Stimulated activated CD4-positive, alpha-beta T cell treated with anti-CD3 and anti-CD28 coated beads, Interleukin-4, amount 100 ng/mL, for 24 hours (primary cell): Measurements from ENCODE around the gene SLC12A8.

Source experiments
- DNase-seq: peaks from one replicate; pipeline ENCODE4 v3.0.0-alpha.2; 2020

SLC12A8 gene

GRCh38 chr3:125069968-125070745, 142.4 kb downstream of the SLC12A8 start:
- DNase-seq, result no peak

GRCh38 chr3:125069452-125069851, 143.1 kb downstream of the SLC12A8 start:
- DNase-seq, result no peak

- DNase-seq, result no peak
Observed at GRCh38 chr3:125068265-125068664, 144.3 kb downstream of the SLC12A8 start.

- DNase-seq, result no peak
Observed at GRCh38 chr3:125067225-125067624, 145.3 kb downstream of the SLC12A8 start.

GRCh38 chr3:125062904-125063618, 149.5 kb downstream of the SLC12A8 start:
- DNase-seq, result no peak

- no peak for DNase-seq
Observed at GRCh38 chr3:125061646-125062045, 150.9 kb downstream of the SLC12A8 start.

- DNase-seq, result no peak
Observed at GRCh38 chr3:125061170-125061569, 151.4 kb downstream of the SLC12A8 start.

GRCh38 chr3:125059488-125060245, 152.9 kb downstream of the SLC12A8 start:
- DNase-seq, result no peak

- DNase-seq, result no peak
Observed at GRCh38 chr3:125058959-125059358, 153.6 kb downstream of the SLC12A8 start.

- no peak for DNase-seq
Observed at GRCh38 chr3:125058529-125058928, 154.0 kb downstream of the SLC12A8 start.

GRCh38 chr3:125057186-125057850, 155.2 kb downstream of the SLC12A8 start:
- no peak for DNase-seq

- DNase-seq, result peak; percentile 73
Observed at GRCh38 chr3:125055913-125056745, 156.4 kb downstream of the SLC12A8 start, which contains the start of gene HEG1. Gene HEG1, minus strand, starts transcription at chr3:125055997. Its CDS starts 107 bp downstream, at chr3:125055890.

GRCh38 chr3:125055331-125055912, 157.1 kb downstream of the SLC12A8 start:
- no peak for DNase-seq

- no peak for DNase-seq
Observed at GRCh38 chr3:125054449-125055329, 157.9 kb downstream of the SLC12A8 start.

GRCh38 chr3:125054062-125054448, 158.5 kb downstream of the SLC12A8 start:
- no peak for DNase-seq

- no peak for DNase-seq
Observed at GRCh38 chr3:125053304-125053699, 159.2 kb downstream of the SLC12A8 start.

- DNase-seq, result no peak
Observed at GRCh38 chr3:125052624-125053303, 159.8 kb downstream of the SLC12A8 start.

GRCh38 chr3:125051715-125052581, 160.6 kb downstream of the SLC12A8 start:
- peak; percentile 60 for DNase-seq

GRCh38 chr3:125051205-125051604, 161.3 kb downstream of the SLC12A8 start:
- DNase-seq, result no peak
